ENCODE data around the gene MAPT. TPM values are rescaled to one million over a fixed set of nuclear protein-coding genes. Genes with fewer than 3 reads are reported as not detected.

The MAPT gene
- total and polyA plus RNA-seq, 4 donors, result 0.27 to 3.8 (median 1.8) TPM

DNA sequence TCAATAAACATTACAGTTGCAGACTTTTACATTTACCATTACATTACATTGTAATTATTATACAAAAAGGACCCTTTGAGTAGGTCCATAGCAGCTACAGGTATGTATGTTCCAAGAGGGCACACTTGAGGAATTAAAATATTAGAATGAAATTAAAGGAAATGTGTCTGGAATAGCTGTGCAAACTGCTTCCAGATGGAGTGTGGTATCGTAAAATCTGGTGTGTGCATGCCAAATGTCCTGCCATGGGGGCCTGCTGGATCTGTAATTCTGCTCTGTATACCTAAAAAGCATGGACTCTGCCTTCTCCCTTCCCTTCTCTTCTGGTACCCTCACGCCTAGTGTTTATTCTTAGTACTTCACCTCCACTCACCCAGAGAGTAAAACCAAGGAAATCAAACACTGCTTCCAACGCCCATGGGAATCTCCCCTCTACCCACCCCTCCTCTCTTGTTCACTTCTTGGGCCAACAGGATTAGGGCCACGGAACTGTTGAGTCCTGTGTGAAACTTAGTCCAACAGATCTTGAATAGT is 143.4 kb downstream of the MAPT start:
- 71 to 83% methylated on average over 4 of the region's 4 CpGs for WGBS, 2 donors
- no peaks in the 10 kb centered on the region for H3K9me3 ChIP-seq (ENCODE audit: control insufficient read depth in 4 of 4, insufficient read depth in 3 of 4, low read length in 3 of 4)
- TF ChIP-seq, protein P1, sequence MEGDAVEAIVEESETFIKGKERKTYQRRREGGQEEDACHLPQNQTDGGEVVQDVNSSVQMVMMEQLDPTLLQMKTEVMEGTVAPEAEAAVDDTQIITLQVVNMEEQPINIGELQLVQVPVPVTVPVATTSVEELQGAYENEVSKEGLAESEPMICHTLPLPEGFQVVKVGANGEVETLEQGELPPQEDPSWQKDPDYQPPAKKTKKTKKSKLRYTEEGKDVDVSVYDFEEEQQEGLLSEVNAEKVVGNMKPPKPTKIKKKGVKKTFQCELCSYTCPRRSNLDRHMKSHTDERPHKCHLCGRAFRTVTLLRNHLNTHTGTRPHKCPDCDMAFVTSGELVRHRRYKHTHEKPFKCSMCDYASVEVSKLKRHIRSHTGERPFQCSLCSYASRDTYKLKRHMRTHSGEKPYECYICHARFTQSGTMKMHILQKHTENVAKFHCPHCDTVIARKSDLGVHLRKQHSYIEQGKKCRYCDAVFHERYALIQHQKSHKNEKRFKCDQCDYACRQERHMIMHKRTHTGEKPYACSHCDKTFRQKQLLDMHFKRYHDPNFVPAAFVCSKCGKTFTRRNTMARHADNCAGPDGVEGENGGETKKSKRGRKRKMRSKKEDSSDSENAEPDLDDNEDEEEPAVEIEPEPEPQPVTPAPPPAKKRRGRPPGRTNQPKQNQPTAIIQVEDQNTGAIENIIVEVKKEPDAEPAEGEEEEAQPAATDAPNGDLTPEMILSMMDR (IDR thresholded peaks at IDR 0.05; ENCODE audit: control extremely low read depth, extremely low read depth), result no peak
- no peaks in the 10 kb centered on the region for H3K27me3 ChIP-seq (ENCODE audit: control insufficient read depth in 3 of 3, insufficient read depth in 3 of 3, low read length in 2 of 3)
- H3K27ac ChIP-seq (ENCODE audit: low read depth in 1 of 2, low read length in 1 of 2), result no peak overlapping the region
- ATAC-seq (ENCODE audit: insufficient read depth, low FRiP score) (no peak), DNase-seq (no peak)
- no peak overlapping the region for H3K4me3 ChIP-seq
- H3K36me3 ChIP-seq (ENCODE audit: control insufficient read depth in 4 of 4, insufficient read depth in 4 of 4, low read length in 4 of 4), result peaks cover 40 to 65% (median 50%) of the 10 kb centered on the region in 4 donors
- no peak overlapping the region for H3K9ac ChIP-seq (ENCODE audit: insufficient read depth in 1 of 2, low read length in 2 of 2)
- H3K4me1 ChIP-seq (ENCODE audit: control insufficient read depth in 5 of 5, insufficient read depth in 5 of 5, low read length in 5 of 5), result peaks cover 0 to 2% (median 0%) of the 10 kb centered on the region in 5 donors

DNA sequence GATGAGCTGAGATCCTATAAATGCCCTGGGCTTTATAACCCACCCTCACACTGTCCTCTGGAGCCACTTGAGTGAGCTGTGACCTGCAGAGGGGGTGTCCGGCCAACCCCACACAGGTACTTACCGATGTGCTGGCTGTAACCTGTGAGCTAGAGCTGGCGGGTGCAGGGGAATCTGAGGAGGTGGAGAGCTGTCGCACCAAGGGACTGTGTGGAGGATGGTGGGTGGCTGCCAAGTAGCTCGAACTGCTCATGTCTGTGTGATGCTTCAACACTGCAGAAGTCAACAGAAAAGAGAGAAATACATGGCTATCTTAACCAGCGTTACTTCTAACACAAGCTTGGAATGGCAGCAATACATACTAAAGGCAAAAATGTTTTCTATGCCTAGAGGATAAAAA is 144.1 kb downstream of the MAPT start:
- DNase-seq (no peak), ATAC-seq (ENCODE audit: insufficient read depth, low FRiP score) (no peak)
- H3K4me3 ChIP-seq, result no peak overlapping the region
- 91 to 95% methylated on average over 6 of the region's 6 CpGs for WGBS, 2 donors
- H3K27me3 ChIP-seq (ENCODE audit: control insufficient read depth in 3 of 3, insufficient read depth in 3 of 3, low read length in 2 of 3), result no peaks in the 10 kb centered on the region
- no peak overlapping the region for H3K27ac ChIP-seq (ENCODE audit: low read depth in 1 of 2, low read length in 1 of 2)
- TF ChIP-seq, protein P1 (IDR thresholded peaks at IDR 0.05; ENCODE audit: control extremely low read depth, extremely low read depth), result no peak
- H3K36me3 ChIP-seq (ENCODE audit: control insufficient read depth in 4 of 4, insufficient read depth in 4 of 4, low read length in 4 of 4), result peaks cover 35 to 64% (median 44%) of the 10 kb centered on the region in 4 donors
- no peaks in the 10 kb centered on the region for H3K9me3 ChIP-seq (ENCODE audit: control insufficient read depth in 4 of 4, insufficient read depth in 3 of 4, low read length in 3 of 4)
- H3K9ac ChIP-seq (ENCODE audit: insufficient read depth in 1 of 2, low read length in 2 of 2), result no peak overlapping the region
- H3K4me1 ChIP-seq (ENCODE audit: control insufficient read depth in 5 of 5, insufficient read depth in 5 of 5, low read length in 5 of 5), result peaks cover 0 to 2% (median 0%) of the 10 kb centered on the region in 5 donors

DNA sequence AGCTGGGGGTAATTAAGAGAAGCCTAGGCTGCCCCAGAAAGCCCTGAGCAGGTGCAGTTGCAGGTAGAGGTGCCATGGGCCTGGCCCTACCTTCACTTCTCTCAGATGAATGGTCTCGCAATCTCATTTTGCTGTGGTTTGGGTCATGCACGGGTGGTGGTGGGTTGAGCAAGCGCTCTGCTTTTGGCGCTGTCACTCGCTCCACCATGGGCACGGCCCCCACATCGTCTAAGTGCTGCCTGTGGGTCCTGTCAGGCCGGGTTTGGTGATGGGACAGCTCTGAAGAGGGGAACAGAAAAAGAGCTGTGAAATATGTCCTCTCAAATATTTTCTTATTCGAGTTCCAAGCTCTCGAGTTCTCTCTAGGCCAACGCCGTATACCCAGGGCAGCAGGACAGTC is 144.6 kb downstream of the MAPT start:
- TF ChIP-seq, protein P1 (IDR thresholded peaks at IDR 0.05; ENCODE audit: control extremely low read depth, extremely low read depth), result no peak
- 83 to 86% methylated on average over 12 of the region's 12 CpGs for WGBS, 2 donors
- Histone ChIP-seq H3K9me3 (ENCODE audit: control insufficient read depth in 4 of 4, insufficient read depth in 3 of 4, low read length in 3 of 4) (no peaks in the 10 kb centered on the region), H3K27ac (ENCODE audit: low read depth in 1 of 2, low read length in 1 of 2) (no peak overlapping the region), H3K4me3 (no peak overlapping the region), H3K4me1 (ENCODE audit: control insufficient read depth in 5 of 5, insufficient read depth in 5 of 5, low read length in 5 of 5) (peaks cover 0 to 2% (median 0%) of the 10 kb centered on the region in 5 donors), H3K9ac (ENCODE audit: insufficient read depth in 1 of 2, low read length in 2 of 2) (no peak overlapping the region), H3K36me3 (ENCODE audit: control insufficient read depth in 4 of 4, insufficient read depth in 4 of 4, low read length in 4 of 4) (peaks cover 30 to 65% (median 39%) of the 10 kb centered on the region in 4 donors), H3K27me3 (ENCODE audit: control insufficient read depth in 3 of 3, insufficient read depth in 3 of 3, low read length in 2 of 3) (no peaks in the 10 kb centered on the region)
- DNase-seq (no peak), ATAC-seq (ENCODE audit: insufficient read depth, low FRiP score) (no peak)

All from lung (tissue), 12 donors.